LNCAP (cell line): ENCODE measurements around the gene LRIG1.

ENCODE experiments used
- TF ChIP-seq, protein P1 (sequence below): fragments of 450-650 bp; IDR thresholded peaks from 2 replicates; pipeline ENCODE4 v1.5.1; 2017; ENCODE audit warnings: mild to moderate bottlenecking

Gene LRIG1

GRCh38 chr3:66536791-66537190 lies 36.0 kb upstream of the LRIG1 start:
- TF ChIP-seq, protein P1, sequence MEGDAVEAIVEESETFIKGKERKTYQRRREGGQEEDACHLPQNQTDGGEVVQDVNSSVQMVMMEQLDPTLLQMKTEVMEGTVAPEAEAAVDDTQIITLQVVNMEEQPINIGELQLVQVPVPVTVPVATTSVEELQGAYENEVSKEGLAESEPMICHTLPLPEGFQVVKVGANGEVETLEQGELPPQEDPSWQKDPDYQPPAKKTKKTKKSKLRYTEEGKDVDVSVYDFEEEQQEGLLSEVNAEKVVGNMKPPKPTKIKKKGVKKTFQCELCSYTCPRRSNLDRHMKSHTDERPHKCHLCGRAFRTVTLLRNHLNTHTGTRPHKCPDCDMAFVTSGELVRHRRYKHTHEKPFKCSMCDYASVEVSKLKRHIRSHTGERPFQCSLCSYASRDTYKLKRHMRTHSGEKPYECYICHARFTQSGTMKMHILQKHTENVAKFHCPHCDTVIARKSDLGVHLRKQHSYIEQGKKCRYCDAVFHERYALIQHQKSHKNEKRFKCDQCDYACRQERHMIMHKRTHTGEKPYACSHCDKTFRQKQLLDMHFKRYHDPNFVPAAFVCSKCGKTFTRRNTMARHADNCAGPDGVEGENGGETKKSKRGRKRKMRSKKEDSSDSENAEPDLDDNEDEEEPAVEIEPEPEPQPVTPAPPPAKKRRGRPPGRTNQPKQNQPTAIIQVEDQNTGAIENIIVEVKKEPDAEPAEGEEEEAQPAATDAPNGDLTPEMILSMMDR, result no peak

DNA sequence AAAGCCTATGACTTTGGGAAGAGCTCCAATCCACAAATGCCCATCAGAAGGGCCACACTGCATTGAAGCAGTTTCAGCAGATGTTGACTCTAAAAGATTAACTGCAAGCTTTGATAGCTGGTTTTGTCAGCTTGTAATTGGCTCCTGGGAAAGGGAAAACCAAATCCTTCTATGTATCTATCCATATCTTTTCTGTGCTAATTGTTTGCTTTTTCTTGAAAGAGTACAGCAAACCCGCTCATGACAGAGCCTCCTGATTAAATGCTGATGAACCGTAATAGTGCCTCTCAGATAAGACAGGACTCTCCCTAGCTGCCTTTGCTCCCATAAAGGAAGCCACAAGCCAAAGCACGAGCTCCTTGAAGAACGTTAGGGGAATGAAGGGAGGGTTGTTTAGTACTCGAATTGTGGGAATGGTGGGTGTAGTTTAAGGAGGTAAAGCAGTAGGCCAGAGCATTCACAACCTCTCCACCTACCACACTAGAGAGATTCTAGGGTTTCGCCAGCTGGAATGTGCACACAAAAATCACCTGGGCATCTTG lies 33.6 kb upstream of the LRIG1 start:
- TF ChIP-seq, protein P1, result no peak

GRCh38 chr3:66532613-66533012 lies 31.8 kb upstream of the LRIG1 start:
- TF ChIP-seq, protein P1, result no peak

DNA sequence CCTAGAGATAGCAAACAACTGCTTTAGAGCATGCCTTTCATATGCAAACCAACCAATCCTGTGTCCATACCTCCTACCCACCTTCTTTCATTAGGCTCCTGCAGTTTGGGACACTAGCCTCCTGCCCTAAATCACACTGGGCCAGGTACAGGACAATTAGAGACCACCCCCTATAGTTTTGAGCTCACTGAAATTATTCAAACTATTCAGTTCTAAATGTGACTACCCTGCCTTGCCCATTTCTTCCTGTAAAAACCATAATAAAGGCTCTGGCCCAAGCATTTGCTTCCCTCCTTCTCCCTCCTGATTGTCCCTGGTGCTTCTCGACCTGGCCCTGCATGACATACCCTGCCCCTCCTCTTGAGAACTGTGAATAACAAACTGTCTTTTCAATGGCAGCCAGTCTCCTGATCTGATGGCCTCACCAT lies 31.4 kb upstream of the LRIG1 start:
- TF ChIP-seq, protein P1, result no peak

GRCh38 chr3:66531256-66531655 lies 30.4 kb upstream of the LRIG1 start:
- TF ChIP-seq, protein P1, result no peak

DNA sequence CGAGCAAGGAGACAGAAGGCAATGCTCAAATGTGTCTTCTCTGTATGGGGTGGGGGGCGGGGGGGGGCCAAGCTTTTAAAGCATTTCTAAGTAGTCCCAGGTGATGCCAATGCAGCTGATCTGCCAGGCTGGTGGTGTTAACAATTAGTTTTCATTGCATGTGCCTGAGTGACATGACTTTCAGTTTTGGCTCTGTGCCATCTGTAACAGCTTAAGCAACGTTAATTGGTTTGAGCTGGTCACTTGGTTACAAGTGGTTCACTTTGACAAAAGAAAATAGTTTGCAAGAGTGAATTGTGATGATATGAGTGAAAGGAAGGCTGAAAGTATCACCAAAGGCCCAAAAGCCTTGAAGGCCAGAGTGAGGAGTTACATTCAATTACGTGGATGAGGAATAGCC lies 26.4 kb upstream of the LRIG1 start:
- TF ChIP-seq, protein P1, result no peak

GRCh38 chr3:66525771-66526170 lies 24.9 kb upstream of the LRIG1 start:
- TF ChIP-seq, protein P1, result no peak

DNA sequence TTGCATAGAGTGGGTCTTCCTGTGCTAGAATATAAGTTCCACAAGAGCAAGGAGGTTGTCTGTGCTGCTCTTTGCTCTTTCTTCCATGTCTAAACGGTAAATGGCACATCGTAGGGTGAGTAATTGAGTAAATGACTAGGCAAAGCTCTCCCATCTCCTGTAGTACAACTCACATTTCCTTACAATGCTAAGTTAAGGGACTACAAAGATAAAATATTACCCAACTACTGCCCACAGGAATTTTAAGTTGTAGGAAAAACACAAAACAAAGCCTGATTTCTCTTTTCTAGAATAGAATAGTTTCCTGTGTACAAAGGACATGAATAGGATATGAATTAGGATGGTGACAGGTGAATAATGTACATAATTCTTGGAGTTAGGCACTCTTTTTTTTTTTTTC lies 19.9 kb upstream of the LRIG1 start:
- TF ChIP-seq, protein P1, result no peak
